Esophagus muscularis mucosa (tissue), 4 donors: Measurements from ENCODE around the gene NCKIPSD. TPM values are rescaled to one million over a fixed set of nuclear protein-coding genes. Genes with fewer than 3 reads are reported as not detected.
"Not testable (repeated sequence)": the region's sequence is repeated elsewhere in the genome, so short reads cannot be mapped to it uniquely, and the experiment has no call there.

Experiments
- DNase-seq: peaks from one replicate; pipeline ENCODE4 v3.0.0-alpha.2; 2017; ENCODE audit errors: extremely low spot score
- H3K27ac ChIP-seq, 4 donors: fragments of 200-600 bp; sonication (generic); replicated peaks in 1 of 4; 1 replicate in 3 of 4; 2 replicates in 1 of 4; pipeline ENCODE4 v1.5.1; 2016 to 2019; ENCODE audit warnings: mild to moderate bottlenecking in 1 of 4
- H3K27me3 ChIP-seq, 4 donors: fragments of 200-600 bp; sonication (generic); one replicate each; pipeline versions ENCODE4 v1.5.1 to v1.6.0; 2016 to 2019
- H3K36me3 ChIP-seq, 4 donors: fragments of 200-600 bp; sonication (generic); one replicate each; pipeline ENCODE4 v1.5.1; 2016 to 2019
- H3K4me1 ChIP-seq, 4 donors: fragments of 200-600 bp; sonication (generic); one replicate each; pipeline ENCODE4 v1.5.1; 2016 to 2019
- H3K4me3 ChIP-seq, 4 donors: fragments of 200-600 bp; sonication (generic); 1 replicate in 2 of 4; 2 replicates in 2 of 4; pipeline ENCODE4 v1.5.1; 2016 to 2019; ENCODE audit warnings: mild to moderate bottlenecking in 4 of 4, moderate library complexity in 1 of 4
- H3K9me3 ChIP-seq, 4 donors: fragments of 200-600 bp; sonication (generic); 1 replicate in 3 of 4; 2 replicates in 1 of 4; pipeline ENCODE4 v1.5.1; 2016 to 2019
- EP300 ChIP-seq: sonication (generic); formaldehyde crosslinking; IDR thresholded peaks from one replicate; pipeline ENCODE4 v1.6.1; 2017; ENCODE audit warnings: antibody characterized with exemption
- POLR2A ChIP-seq: fragments of 450-650 bp; IDR thresholded peaks from one replicate; pipeline ENCODE4 v1.6.1; 2017; ENCODE audit warnings: antibody characterized with exemption, moderate library complexity, mild to moderate bottlenecking, low read depth
- POLR2AphosphoS5 ChIP-seq, 2 donors: sonication (generic); formaldehyde crosslinking; IDR thresholded peaks; one replicate each; pipeline ENCODE4 v1.6.1; 2017; ENCODE audit warnings: antibody characterized with exemption in 2 of 2
- WGBS: methylation state at CpG from one replicate; pipeline ENCODE4 v1.1.5; 2018; 5-methylcytosine and 5-hydroxymethylcytosine counted together
- intact Hi-C: fragments of 100-400 bp; cut with DNase I; formaldehyde crosslinking; loops from one replicate; pipeline ENCODE4 v1.15.1; 2023
- total RNA-seq, 4 donors: library from RNA; depleted of rRNA; stranded (reverse); fragments of >200 nt; gene quantifications; one replicate each; pipeline versions ENCODE4 v1.1.0 to v1.2.1, GENCODE V29; 2016
- TF ChIP-seq, protein P1 (sequence below), 3 experiments: fragments of 200-600 bp in 2 of 3; fragments of 450-650 bp in 1 of 3; sonication (generic) in 2 of 3; IDR thresholded peaks; one replicate each; pipeline ENCODE4 v1.5.1; 2017 to 2019; ENCODE audit warnings: antibody characterized with exemption in 3 of 3, mild to moderate bottlenecking in 2 of 3, moderate library complexity in 1 of 3

NCKIPSD gene
- 10 to 100 TPM; 18.9 to 34.7 (median 29.1) TPM for total RNA-seq

DNA sequence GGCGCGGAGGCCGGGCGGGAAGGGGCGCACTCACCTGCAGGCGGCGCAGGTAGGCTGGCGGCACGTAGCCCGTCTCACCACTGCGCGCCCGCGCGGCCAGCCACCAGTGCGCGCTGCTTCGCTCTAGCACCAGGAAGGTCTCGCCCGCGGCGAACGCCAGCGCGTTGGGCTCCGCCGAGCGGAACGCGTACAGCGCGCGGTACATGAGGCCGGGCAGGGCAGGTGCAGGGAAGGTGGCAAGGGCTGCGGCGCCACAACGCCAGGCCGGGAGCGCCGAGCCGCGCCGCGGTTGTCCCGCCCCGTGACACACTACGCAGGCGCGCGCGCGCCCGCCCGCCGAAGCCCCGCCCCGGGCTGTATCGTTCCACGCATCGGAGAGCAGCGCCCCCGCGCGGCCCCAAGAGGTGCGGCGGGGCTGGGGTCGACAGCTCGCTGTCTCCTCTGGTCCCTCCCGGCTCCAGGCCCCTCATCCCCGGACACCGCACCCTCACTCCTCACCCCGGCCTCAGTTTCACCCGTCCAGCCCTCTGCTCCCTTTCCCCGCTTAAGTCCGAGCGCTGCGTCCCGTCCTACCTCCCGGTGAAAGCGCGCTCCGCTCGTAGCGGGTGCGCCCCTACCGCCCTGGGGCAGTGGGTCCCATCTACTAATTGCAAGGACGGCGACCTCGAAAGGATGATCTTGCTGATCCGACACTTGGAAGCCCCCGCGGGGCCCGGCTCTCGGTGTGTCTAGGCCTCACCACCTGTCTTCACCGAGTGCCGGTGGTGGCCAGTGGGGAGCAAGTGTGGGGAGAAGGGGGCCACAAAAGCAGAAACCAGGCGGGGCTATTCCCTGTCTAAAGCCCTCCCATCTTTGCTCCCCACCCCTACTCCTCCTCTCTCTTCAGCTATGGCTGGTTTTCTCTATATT lies at the start of gene NCKIPSD:
Gene NCKIPSD (minus strand): TSS at position 313 of the 909 bp plus-strand sequence. CDS start 108 bp downstream, at position 205.
- peaks cover 38 to 54% (median 49%) of the 10 kb centered on the region in 4 donors for H3K4me1 ChIP-seq
- peak; percentile 94 for DNase-seq
- no peaks in the 10 kb centered on the region for H3K9me3 ChIP-seq
- intact Hi-C loops: loop anchor here (5.0 kb wide), 1 partner anchor 56 kb away; no protein-coding TSS in a partner anchor
- H3K27ac ChIP-seq: peak within 1 kb of the TSS; percentile 80 to 87 (median 86)
- H3K27me3 ChIP-seq: no peaks in the 10 kb centered on the region
- H3K36me3 ChIP-seq: peaks cover 48 to 59% (median 57%) of the 10 kb centered on the region in 4 donors
- TF ChIP-seq POLR2A (peak; percentile 20), POLR2AphosphoS5 (IDR thresholded peaks at IDR 0.05) (peak; percentile 78 to 93), EP300 (no peak)
- TF ChIP-seq, protein P1, sequence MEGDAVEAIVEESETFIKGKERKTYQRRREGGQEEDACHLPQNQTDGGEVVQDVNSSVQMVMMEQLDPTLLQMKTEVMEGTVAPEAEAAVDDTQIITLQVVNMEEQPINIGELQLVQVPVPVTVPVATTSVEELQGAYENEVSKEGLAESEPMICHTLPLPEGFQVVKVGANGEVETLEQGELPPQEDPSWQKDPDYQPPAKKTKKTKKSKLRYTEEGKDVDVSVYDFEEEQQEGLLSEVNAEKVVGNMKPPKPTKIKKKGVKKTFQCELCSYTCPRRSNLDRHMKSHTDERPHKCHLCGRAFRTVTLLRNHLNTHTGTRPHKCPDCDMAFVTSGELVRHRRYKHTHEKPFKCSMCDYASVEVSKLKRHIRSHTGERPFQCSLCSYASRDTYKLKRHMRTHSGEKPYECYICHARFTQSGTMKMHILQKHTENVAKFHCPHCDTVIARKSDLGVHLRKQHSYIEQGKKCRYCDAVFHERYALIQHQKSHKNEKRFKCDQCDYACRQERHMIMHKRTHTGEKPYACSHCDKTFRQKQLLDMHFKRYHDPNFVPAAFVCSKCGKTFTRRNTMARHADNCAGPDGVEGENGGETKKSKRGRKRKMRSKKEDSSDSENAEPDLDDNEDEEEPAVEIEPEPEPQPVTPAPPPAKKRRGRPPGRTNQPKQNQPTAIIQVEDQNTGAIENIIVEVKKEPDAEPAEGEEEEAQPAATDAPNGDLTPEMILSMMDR (IDR thresholded peaks at IDR 0.05): peak; percentile 80 to 89 (median 89)
- H3K4me3 ChIP-seq: peak within 1 kb of the TSS; percentile 81 to 98 (median 86)
- 3% methylated on average over 16 of the region's 97 CpGs for WGBS

DNA sequence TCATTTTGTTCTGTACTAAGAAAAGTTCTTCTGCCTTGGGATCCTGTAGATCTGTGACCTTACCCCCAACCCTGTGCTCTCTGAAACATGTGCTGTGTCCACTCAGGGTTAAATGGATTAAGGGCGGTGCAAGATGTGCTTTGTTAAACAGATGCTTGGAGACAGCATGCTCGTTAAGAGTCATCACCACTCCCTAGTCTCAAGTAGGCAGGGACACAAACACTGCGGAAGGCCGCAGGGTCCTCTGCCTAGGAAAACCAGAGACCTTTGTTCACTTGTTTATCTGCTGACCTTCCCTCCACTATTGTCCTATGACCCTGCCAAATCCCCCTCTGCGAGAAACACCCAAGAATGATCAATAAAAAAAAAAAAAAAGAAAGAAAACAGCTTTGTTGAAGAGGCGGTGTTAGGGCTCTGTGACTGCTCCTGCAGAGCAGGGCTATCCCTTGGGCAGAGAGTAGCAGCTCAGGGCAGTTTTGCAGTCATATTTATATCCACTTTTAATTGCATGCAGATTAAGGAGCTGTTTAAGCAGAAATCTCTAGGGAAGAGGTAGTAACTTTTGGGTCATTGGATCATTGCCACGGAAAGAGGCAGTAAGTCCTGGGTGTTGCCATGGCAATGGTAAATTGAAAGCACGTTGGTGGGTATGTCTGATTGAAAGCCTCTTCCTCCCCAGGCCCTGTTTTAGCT lies 49.5 kb upstream of the NCKIPSD start:
- 53% methylated on average over 8 of the region's 8 CpGs for WGBS

DNA sequence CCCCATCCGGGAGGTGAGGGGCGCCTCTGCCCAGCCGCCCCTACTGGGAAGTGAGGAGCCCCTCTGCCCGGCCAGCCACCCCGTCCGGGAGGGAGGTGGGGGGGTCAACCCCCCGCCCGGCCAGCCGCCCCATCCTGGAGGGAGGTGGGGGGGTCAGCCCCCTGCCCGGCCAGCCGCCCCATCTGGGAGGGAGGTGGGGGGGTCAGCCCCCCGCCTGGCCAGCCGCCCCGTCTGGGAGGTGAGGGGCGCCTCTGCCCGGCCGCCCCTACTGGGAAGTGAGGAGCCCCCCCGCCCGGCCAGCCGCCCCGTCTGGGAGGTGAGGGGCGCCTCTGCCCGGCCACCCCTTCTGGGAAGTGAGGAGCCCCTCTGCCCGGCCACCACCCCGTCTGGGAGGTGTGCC lies 48.8 kb upstream of the NCKIPSD start:
- H3K36me3 ChIP-seq, H3K27me3 ChIP-seq, H3K9me3 ChIP-seq, intact Hi-C loops, DNase-seq, H3K4me3 ChIP-seq, H3K27ac ChIP-seq: not testable (repeated sequence)
- H3K4me1 ChIP-seq: peaks cover 25 to 42% (median 32%) of the 10 kb centered on the region in 4 donors
- WGBS: no CpG with 5 or more reads among the region's 25 CpGs

More for the DNA sequence above, 49.5 kb upstream of the NCKIPSD start:
- H3K9me3 ChIP-seq, H3K4me3 ChIP-seq, H3K36me3 ChIP-seq, H3K27me3 ChIP-seq, intact Hi-C loops, H3K27ac ChIP-seq, DNase-seq: not testable (repeated sequence)
- H3K4me1 ChIP-seq: peaks cover 32 to 49% (median 39%) of the 10 kb centered on the region in 4 donors

DNA sequence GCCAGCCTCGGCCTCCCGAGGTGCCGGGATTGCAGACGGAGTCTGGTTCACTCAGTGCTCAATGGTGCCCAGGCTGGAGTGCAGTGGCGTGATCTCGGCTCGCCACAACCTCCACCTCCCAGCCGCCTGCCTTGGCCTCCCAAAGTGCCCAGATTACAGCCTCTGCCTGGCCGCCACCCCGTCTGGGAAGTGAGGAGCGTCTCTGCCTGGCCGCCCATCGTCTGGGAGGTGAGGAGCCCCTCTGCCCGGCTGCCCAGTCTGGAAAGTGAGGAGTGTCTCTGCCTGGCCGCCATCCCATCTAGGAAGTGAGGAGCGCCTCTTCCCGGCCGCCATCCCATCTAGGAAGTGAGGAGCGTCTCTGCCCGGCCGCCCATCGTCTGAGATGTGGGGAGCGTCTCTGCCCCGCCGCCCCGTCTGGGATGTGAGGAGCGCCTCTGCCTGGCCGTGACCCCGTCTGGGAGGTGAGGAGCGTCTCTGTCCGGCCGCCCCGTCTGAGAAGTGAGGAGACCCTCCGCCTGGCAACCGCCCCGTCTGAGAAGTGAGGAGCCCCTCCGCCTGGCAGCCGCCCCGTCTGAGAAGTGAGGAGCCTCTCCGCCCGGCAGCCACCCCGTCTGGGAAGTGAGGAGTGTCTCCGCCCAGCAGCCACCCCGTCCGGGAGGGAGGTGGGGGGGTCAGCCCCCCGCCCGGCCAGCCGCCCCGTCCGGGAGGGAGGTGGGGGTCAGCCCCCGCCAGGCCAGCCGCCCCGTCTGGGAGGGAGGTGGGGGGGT lies 48.2 kb upstream of the NCKIPSD start:
- intact Hi-C loops: not testable (repeated sequence)

DNA sequence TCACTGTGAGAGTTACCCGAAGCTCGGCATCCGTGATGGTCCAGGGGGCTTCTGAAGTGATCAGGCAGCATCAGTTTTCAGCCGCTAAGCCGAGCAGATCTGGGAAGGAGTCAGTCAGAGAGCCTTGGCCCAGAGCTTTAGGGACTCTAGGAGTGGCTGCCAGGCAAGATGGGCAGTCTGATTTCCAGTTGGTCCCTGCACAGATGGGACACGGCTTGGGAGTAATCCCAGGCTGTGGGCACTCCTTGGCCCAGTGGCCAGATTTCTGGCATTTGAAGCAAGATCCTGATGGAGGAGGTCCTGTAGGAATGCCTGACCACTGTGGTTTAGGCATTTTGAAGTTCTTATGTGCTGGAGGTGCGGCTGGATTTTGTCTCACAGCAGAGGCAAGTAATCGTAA lies 41.8 kb upstream of the NCKIPSD start:
- no peak for DNase-seq
- 91% methylated on average over 7 of the region's 8 CpGs for WGBS
- Histone ChIP-seq H3K4me3 (no peak overlapping the region), H3K27ac (no peak overlapping the region), H3K4me1 (no peaks in the 10 kb centered on the region), H3K36me3 (no peaks in the 10 kb centered on the region), H3K9me3 (no peaks in the 10 kb centered on the region), H3K27me3 (no peaks in the 10 kb centered on the region)
- intact Hi-C loops: no loop called here
- TF ChIP-seq EP300 (no peak), POLR2AphosphoS5 (IDR thresholded peaks at IDR 0.05) (no peak), POLR2A (no peak)
- TF ChIP-seq, protein P1 (IDR thresholded peaks at IDR 0.05): no peak

More for the DNA sequence above, 48.2 kb upstream of the NCKIPSD start:
- H3K4me1 ChIP-seq: peaks cover 19 to 36% (median 26%) of the 10 kb centered on the region in 4 donors
- H3K27ac ChIP-seq, DNase-seq, H3K4me3 ChIP-seq, H3K9me3 ChIP-seq, H3K36me3 ChIP-seq, H3K27me3 ChIP-seq: not testable (repeated sequence)
- WGBS: no CpG with 5 or more reads among the region's 53 CpGs

DNA sequence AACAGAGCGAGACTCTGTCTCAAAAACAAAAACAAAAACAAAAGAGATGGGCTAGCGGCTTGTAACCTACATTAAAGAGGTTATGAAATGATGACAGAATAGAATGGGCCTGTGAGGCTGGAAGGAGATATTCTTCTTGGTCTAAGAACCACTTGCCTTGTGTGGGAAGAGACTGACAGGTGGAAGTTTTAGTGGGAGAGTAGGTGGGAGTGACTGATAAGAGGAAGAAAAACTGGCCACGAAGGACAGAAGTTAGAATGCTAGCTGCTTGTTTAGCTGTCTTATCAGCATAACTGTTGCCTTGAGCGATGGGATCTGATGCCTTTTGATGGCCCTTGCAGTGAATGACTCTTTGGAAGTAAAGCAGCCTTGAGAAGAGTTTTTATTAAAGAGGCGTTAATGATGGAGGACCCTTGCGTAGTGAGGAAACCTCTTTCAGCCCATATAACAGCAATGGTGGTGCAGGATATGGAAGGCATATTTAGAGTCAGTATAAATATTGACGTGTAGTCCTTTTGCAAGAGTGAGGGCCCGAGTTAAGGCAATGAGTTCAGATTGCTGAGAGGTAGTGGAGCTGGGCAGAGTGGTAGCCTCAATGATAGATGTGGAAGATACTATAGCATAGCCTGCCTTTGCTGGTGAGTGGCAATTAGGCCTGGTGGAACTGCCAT lies 39.6 kb upstream of the NCKIPSD start:
- H3K36me3 ChIP-seq, intact Hi-C loops, H3K27ac ChIP-seq, DNase-seq, H3K27me3 ChIP-seq, H3K9me3 ChIP-seq, H3K4me3 ChIP-seq, H3K4me1 ChIP-seq: not testable (repeated sequence)
- 88% methylated on average over 8 of the region's 8 CpGs for WGBS
